ENCODE results near the gene HDLBP.

- TF ChIP-seq SUZ12 (IDR thresholded peaks at IDR 0.05; ENCODE audit: extremely low read depth, insufficient read depth, insufficient read length) = no peak
- no peak for TF ChIP-seq ZNF274 (IDR thresholded peaks at IDR 0.05; ENCODE audit: low read depth, low read length)
Observed at GRCh38 chr2:241314226-241315092, 1.0 kb downstream of the HDLBP start.
